LNCAP (cell line): ENCODE data around the gene BICD2.
A peak's percentile ranks its signal among the peaks of the same experiment; 100 is the strongest.

Experiments
- TF ChIP-seq, protein P1 (sequence below): fragments of 450-650 bp; IDR thresholded peaks from 2 replicates; pipeline ENCODE4 v1.5.1; 2017; ENCODE audit warnings: mild to moderate bottlenecking

The BICD2 gene

DNA sequence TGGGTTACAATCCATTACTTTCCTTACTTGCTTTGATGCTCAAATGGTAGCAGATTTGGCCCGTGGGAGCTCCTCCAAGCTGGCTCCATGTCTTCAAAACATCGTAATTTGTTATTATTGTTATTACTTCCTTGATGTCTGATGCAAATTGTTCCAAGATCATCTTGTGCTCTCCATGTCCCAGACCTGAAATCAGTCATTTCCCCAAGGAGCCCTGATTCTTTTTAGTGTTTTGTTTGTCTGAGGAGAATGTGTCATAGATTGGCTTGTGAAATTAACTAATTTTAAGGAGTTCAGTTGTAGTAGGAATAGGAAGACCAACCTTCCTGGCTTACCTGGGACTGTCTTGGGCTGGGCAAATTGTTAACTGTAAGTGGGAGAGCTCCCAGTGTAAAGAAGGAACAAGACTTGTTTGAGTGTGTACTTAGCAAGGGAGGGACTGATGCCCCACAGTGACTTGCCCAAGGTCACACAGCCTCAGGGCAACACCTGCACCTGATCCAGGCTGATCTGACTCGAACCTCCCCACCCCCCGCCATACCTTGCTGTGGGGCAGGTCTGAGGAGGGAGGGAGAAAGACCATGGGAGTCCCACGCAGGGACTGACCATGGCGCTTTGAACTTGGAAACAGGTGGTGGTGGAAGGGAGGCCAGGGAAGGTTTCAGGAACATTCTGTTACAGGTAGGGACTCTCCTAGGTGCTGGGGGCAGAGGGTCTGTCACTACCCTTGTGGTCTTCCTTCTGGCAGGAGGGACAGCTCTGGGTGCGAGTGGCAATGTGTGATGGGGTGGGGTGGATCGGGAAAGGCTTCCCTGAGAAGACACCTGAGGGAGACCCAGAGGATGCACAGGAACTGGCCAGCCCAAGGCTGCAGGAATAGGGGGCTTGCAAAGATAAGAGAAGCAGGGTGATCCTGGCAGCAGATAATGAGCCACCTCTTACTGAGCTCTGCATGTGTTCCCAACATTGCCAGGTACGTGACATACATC lies 2.7 kb upstream of the BICD2 start:
- TF ChIP-seq, protein P1, sequence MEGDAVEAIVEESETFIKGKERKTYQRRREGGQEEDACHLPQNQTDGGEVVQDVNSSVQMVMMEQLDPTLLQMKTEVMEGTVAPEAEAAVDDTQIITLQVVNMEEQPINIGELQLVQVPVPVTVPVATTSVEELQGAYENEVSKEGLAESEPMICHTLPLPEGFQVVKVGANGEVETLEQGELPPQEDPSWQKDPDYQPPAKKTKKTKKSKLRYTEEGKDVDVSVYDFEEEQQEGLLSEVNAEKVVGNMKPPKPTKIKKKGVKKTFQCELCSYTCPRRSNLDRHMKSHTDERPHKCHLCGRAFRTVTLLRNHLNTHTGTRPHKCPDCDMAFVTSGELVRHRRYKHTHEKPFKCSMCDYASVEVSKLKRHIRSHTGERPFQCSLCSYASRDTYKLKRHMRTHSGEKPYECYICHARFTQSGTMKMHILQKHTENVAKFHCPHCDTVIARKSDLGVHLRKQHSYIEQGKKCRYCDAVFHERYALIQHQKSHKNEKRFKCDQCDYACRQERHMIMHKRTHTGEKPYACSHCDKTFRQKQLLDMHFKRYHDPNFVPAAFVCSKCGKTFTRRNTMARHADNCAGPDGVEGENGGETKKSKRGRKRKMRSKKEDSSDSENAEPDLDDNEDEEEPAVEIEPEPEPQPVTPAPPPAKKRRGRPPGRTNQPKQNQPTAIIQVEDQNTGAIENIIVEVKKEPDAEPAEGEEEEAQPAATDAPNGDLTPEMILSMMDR, result no peak

DNA sequence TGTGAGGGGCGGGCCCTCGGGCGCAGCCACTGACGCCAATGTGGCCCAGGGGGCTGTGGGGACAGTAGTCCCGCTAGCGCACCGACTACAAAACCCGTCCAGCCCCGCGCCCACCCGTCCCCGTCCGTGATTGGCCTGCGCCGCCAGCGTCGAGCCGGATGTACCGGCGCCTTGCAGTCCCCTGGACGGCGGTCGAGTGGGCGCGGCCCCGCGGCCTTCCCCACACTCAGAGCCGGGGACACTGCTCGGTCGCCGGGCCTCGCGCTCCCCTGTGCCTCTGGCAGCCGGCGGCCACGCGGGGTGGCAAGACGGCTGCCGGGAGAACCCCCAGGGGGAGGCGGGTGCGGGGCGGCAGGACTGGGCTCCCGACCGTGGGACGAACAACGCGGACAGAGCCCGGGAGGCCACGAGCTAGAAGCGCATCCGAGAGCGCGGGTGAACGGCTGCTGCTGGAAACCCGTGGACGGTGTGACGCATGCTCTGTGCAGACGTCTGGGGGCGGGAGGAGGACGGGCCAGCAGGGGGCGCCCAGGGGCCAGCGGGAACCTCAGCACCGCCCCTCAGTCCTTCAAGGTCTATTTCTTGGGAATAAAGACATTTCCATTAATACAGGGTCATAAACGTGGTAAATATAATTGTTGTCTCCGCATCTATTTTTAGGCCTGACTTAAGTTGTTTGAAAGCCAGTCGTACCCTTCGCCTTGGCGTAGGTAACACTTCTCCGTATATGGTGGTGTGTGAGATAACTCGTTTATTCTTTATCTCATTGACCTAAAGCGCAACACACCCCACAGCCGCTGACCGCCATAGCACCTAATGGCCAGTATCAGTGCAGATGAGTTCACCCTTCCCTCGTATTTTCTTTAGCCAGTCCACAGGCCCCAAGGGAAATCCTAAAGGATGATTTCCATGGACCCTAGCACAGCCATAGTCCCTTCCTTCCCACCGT lies 629 bp upstream of the BICD2 start:
- TF ChIP-seq, protein P1, result peak; percentile 97

DNA sequence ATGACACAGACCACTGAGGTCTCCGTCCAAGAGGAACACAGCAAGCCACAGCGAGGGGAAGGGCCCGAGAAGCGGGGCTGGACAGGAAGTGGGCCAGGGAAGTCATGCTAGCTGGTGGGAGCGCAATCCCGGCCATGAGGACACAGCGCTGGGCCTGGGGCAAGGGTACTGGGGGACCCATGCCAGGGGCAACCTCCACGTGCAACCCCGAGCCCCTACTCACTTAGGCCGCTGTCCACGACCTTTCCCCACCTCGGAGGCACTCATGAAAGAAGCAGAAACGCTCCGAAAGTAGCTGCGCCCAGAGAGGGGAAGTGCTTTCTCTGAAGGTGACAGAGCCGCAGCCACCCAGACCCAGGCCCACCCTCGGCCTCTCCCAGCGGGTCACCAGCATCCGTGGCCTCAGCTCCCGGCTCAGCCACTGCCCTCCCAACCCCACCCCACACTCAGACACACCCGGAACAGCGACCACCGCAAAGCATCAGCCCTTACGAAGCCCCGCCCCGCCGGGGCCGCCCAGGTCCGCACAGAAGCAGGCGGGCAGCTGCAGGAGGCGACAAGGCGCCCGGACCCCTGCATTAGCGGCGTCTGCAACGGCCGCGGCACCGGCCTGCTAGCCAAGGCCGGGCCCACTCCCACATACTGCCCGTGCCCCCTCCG lies 782 bp downstream of the BICD2 start:
- TF ChIP-seq, protein P1, result no peak

DNA sequence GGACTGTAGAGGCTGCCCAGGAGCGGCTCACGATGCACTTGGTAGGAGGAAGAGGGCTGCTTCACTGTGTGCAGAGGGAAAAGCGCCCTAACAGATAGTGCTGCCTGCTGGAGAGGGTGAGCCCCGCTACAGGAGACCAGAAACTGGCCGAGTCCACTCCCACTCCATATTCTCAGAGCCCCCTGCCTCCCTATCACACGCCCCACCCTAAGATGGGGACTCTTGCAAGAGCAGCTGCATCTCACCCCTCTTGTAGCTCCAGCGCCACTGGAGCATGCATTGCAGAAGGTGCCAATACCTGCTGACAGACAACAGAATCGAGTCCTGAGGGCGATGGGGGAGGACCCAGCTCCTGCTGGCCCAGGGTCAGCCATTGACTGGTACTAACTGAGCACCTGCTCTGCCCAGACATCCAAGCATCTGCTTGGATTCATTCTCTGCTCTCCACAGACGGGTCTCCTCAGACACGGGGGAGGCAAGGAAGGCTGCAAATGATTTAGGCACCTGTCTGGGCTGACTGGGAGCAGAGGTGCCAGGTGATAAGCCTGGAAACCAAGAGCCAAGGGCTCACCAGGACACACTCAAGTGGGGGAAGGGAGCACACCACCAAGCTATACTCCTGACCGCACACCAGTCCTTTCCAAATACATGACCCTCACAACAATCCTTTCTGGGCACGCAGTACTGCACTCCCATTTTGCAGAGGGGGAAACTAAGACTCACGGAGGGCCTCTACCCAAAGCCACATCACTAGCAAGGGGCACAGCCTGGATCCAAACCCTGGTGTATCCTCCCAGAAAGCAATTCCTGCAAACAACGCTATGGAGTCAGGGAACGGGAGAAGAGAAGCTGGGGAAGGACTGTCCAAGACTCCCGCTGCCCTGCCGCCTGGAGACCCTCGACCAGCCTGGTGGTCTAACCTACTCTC lies 1.6 kb downstream of the BICD2 start:
- TF ChIP-seq, protein P1, result no peak

DNA sequence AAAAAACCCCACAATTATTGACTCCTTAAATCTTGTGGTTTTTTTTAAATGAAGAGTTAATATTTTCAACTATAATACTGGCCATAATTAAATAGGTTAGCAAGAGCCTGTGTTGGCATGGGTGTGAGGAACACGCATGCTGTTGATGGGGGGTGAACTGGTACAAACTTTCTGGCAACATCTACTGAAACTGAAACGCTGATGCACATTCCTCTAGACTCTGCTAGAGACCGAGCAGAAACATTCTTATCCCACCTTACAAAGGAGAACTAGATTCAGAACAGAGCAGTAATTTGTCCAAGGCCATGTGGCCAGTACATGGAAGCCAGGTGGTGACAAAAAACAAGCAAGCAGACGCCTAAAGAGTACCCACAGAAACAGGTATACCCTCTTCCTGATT lies 2.4 kb downstream of the BICD2 start:
- TF ChIP-seq, protein P1, result no peak

DNA sequence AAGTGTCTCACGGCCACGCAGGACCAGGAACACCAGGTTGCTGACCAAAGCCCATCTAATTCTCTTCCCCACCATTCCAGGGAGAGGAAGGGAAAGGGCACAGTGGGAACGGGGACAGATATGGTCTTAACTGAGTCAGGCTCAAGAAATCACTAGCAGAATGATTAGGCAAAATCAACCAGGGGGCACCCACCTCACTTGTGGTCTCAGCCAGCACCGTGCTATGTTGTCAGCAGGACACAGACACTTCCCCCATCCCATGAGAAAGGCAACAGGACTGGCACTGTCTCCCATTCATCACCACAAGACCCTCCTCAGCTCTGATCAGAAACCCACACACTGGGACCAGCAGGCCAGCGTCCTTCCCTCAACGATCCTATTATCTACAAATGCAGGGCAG lies 2.9 kb downstream of the BICD2 start:
- TF ChIP-seq, protein P1, result no peak
